Measurements from ENCODE around the gene METTL5. TPM values are rescaled to one million over a fixed set of nuclear protein-coding genes. Genes with fewer than 3 reads are reported as not detected.
"Not testable (repeated sequence)": the region's sequence is repeated elsewhere in the genome, so short reads cannot be mapped to it uniquely, and the experiment has no call there.

Gene METTL5
- total and polyA plus RNA-seq, 10 donors = 24.4 to 57.0 (median 34.5) TPM

DNA sequence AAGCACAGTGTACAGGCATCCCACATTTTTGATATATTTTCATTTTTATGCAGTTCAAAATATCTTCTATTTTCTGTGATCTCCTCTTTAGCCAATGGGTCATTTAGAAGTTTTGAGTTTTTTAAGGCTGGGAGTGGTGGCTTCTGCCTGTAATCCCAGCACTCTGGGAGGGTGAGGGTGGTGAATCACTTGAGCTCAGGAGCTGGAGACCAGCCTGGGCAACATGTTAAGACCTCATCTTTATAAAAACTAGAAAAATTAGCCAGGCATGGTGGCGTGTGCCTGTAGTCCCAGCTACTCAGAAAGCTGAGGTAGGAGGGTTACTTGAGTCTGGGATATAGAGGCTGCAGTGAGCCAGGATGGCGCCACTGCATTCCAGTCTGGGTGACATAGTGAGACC lies 20.3 kb upstream of the METTL5 start:
- H3K27me3 ChIP-seq (replicated peaks in 1 of 7) = no peaks in the 10 kb centered on the region
- peaks cover 0 to 8% (median 5%) of the 10 kb centered on the region in 8 donors for H3K9me3 ChIP-seq
- peaks cover 0 to 22% (median 0%) of the 10 kb centered on the region in 6 donors for H3K36me3 ChIP-seq
- H3K4me1 ChIP-seq = peaks cover 0 to 37% (median 2%) of the 10 kb centered on the region in 6 donors
- no peak overlapping the region for H3K27ac ChIP-seq
- no peak for TF ChIP-seq POLR2A (IDR thresholded peaks at IDR 0.05)
- TF ChIP-seq POLR2AphosphoS5 (IDR thresholded peaks at IDR 0.05) = no peak
- no peak for TF ChIP-seq CTCF (IDR thresholded peaks at IDR 0.05 in 8 of 11, conservative IDR thresholded peaks at IDR 0.05 in 3 of 11)
- no peak overlapping the region for H3K4me3 ChIP-seq
- DNase-seq = no peak
- intact Hi-C loops (cut with DNase I; ENCODE audit: low total_unique reads) = no loop called here
- WGBS, 5 donors = 91 to 100% (median 99%) methylated on average over 2 of the region's 2 CpGs

DNA sequence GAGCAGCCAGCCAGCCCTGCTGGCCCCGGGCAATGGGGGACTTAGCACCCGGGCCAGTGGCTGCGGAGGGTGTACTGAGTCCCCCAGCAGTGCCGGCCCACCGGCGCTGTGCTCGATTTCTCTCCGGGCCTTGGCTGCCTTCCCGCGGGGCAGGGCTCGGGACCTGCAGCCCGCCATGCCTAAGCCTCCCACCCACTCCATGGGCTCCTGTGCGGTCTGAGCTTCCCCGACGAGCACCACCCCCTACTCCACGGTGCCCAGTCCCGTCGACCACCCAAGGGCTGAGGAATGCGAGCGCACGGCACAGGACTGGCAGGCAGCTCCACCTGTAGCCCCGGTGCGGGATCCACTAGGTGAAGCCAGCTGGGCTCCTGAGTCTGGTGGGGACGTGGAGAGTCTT lies 16.9 kb upstream of the METTL5 start:
- H3K9me3 ChIP-seq; H3K27me3 ChIP-seq (replicated peaks in 1 of 7); DNase-seq; H3K4me3 ChIP-seq; H3K27ac ChIP-seq; intact Hi-C loops (cut with DNase I; ENCODE audit: low total_unique reads): not testable (repeated sequence)
- Histone ChIP-seq H3K4me1 (peaks cover 0 to 19% (median 3%) of the 10 kb centered on the region in 6 donors), H3K36me3 (peaks cover 0 to 19% (median 0%) of the 10 kb centered on the region in 6 donors)
- 94 to 98% (median 95%) methylated on average over 15 to 21 of the region's 24 CpGs; no CpG with 5 or more reads in 1 of the 5 donors for WGBS, 5 donors

DNA sequence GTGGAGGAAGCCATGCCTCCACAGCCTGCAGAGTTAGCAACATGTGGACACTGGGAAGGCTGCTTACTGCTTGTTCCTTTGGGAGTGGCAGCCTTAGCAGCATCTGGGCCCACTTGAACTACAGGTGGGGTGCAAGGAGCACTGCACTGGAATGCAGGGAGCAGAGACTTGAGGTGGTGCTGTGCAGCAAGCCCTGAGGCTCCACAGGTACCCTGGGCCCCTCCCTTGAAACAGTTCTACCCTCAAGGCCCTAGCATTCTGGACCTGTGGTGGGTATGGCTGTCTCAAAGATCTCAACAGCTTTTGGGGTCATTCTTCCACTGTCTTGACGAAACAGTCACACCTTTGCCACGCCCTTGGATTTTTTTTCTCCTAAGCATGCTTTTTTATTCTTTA lies 16.0 kb upstream of the METTL5 start:
- intact Hi-C loops (cut with DNase I; ENCODE audit: low total_unique reads) = no loop called here
- WGBS, 5 donors = 93 to 98% (median 96%) methylated on average over 2 of the region's 2 CpGs
- Histone ChIP-seq H3K4me1 (peaks cover 0 to 19% (median 3%) of the 10 kb centered on the region in 6 donors), H3K4me3 (no peak overlapping the region), H3K27ac (no peak overlapping the region), H3K9me3 (no peaks in the 10 kb centered on the region), H3K36me3 (peaks cover 0 to 19% (median 0%) of the 10 kb centered on the region in 6 donors), H3K27me3 (replicated peaks in 1 of 7) (no peaks in the 10 kb centered on the region)
- no peak for TF ChIP-seq POLR2A (IDR thresholded peaks at IDR 0.05)
- no peak for TF ChIP-seq CTCF (IDR thresholded peaks at IDR 0.05 in 8 of 11, conservative IDR thresholded peaks at IDR 0.05 in 3 of 11)
- TF ChIP-seq POLR2AphosphoS5 (IDR thresholded peaks at IDR 0.05) = no peak
- no peak for DNase-seq

DNA sequence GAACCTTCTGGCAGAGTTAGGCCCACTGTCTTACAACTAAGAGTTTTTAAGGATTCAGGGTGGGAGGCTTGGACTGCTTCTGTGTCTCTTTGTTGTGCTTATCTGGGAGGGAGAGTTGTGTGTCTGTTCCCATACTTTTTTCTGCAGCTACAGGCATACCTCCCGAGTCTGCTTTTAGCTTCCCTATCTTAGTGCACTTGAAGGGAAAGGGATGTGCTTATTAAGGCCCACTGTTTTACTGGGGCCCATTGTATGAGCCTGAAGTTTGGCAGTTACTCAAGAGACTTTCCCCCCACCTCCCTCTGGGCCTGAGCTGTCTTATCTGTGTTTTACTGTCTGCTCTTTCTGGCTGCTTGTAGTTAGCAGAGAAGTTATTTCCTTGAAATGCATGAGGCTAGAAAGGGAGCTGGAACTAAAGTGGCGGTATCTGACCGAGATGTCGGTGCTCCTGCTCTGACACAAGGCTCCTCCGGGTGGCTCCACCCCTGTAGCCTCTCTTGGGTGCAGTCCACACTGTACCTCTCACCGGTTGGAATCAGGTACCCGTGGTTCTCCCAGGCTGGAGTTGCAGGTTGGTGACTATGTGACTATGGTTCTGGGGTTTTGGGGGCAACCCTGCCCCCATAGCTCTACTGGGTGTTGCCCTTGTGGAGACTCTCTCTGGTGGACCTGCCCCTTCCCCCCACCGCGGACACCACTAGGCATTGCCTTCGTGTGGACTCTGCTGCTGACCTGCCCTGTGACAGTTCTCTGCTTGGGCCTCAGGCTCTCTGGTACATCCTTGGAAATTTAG lies 15.4 kb upstream of the METTL5 start:
- Histone ChIP-seq H3K27me3 (replicated peaks in 1 of 7) (no peaks in the 10 kb centered on the region), H3K4me3 (no peak overlapping the region), H3K36me3 (peaks cover 0 to 19% (median 0%) of the 10 kb centered on the region in 6 donors), H3K27ac (no peak overlapping the region), H3K4me1 (peaks cover 0 to 22% (median 4%) of the 10 kb centered on the region in 6 donors), H3K9me3 (no peaks in the 10 kb centered on the region)
- intact Hi-C loops (cut with DNase I; ENCODE audit: low total_unique reads) = no loop called here
- DNase-seq = no peak
- TF ChIP-seq POLR2A (IDR thresholded peaks at IDR 0.05) (no peak), POLR2AphosphoS5 (IDR thresholded peaks at IDR 0.05) (no peak), CTCF (IDR thresholded peaks at IDR 0.05 in 8 of 11, conservative IDR thresholded peaks at IDR 0.05 in 3 of 11) (no peak)
- 86 to 95% (median 93%) methylated on average over 10 of the region's 10 CpGs for WGBS, 5 donors

Measured in spleen (tissue), 11 donors.